Ovary (tissue), 9 donors: Measurements from ENCODE around the gene SPPL2A. TPM values are rescaled to one million over a fixed set of nuclear protein-coding genes. Genes with fewer than 3 reads are reported as not detected.

Experiments used
- DNase-seq, 5 donors: peaks; one replicate each; pipeline ENCODE4 v3.0.0-alpha.2; 2019 to 2020
- H3K27ac ChIP-seq, 2 donors: fragments of 200-600 bp; one replicate each; pipeline versions ENCODE4 v1.5.1 to v1.8.0; 2019 to 2022
- H3K27me3 ChIP-seq: fragments of 200-600 bp; one replicate; pipeline ENCODE4 v1.8.0; 2022
- H3K36me3 ChIP-seq: fragments of 200-600 bp; sonication (generic); one replicate; pipeline ENCODE4 v1.5.1; 2019
- H3K4me1 ChIP-seq: one replicate; pipeline ENCODE4 v1.8.1; 2013; ENCODE audit warnings: mild to moderate bottlenecking, moderate library complexity; ENCODE audit not compliant: insufficient read depth
- H3K4me3 ChIP-seq: fragments of 200-600 bp; sonication (generic); one replicate; pipeline ENCODE4 v1.5.1; 2017
- H3K9me3 ChIP-seq, 2 donors: fragments of 200-600 bp in 1 of 2; sonication (generic) in 1 of 2; one replicate each; pipeline versions ENCODE4 v1.5.1 to v1.8.1; 2013 to 2019; ENCODE audit warnings: mild to moderate bottlenecking in 1 of 2, moderate library complexity in 1 of 2
- EP300 ChIP-seq: sonication (generic); formaldehyde crosslinking; IDR thresholded peaks from one replicate; pipeline ENCODE4 v1.6.1; 2017; ENCODE audit warnings: antibody characterized with exemption
- POLR2A ChIP-seq: fragments of 450-650 bp; IDR thresholded peaks from one replicate; pipeline ENCODE4 v1.6.1; 2017; ENCODE audit warnings: antibody characterized with exemption, mild to moderate bottlenecking, moderate library complexity
- WGBS, 3 donors: extraction: QIAGEN DNeasy Blood & Tissue Kit in 1 of 3; methylation state at CpG; one replicate each; pipeline versions ENCODE4 v1.1.5 to v1.1.7; 2013 to 2017; 5-methylcytosine and 5-hydroxymethylcytosine counted together
- intact Hi-C, 4 donors: fragments of 100-400 bp; cut with DNase I; formaldehyde crosslinking; loops; one replicate each; pipeline versions ENCODE4 v1.11.0 to v1.15.1; 2022 to 2023
- polyA plus RNA-seq, 2 donors: library from polyadenylated mRNA; stranded (reverse); fragments of 200-250 nt in 1 of 2; fragments of 350-450 nt in 1 of 2; fragmentation: Illumina TruSeq in 1 of 2; extraction: RNeasy Lipid Tissue Mini Kit (QIAGEN cat#74804) in 1 of 2; gene quantifications; one replicate each; pipeline ENCODE4 v1.2.3, GENCODE V29; 2013 to 2014
- total RNA-seq, 7 donors: library from RNA; depleted of rRNA in 2 of 7; stranded (reverse); fragments of >200 nt in 2 of 7; fragmentation: NEBNext Ultra II Directional in 3 of 7; extraction: Animal tissue kit (Norgen Biotek cat#: 25700) in 3 of 7; gene quantifications; one replicate each; pipeline versions ENCODE4 v1.1.0 to v1.2.4, GENCODE V29; 2016 to 2023
- TF ChIP-seq, protein P1 (sequence below), 3 donors: fragments of 450-650 bp in 2 of 3; fragments of 200-600 bp in 1 of 3; IDR thresholded peaks; one replicate each; pipeline versions ENCODE4 v1.5.1 to v1.8.0; 2016 to 2022; ENCODE audit warnings: antibody characterized with exemption in 3 of 3, mild to moderate bottlenecking in 1 of 3
- donor health status: DM: no; HTN: no; CAD: no; lungs with moderate emphysema.
- donor health status: DM: no; HTN: no; CAD: no.
- donor health status: Bipolar disorder and iron deficiency.
- donor health status: DM: yes; HTN: yes; CAD: no.
- donor health status: DM: no; HTN: no; CAD: no.
- donor health status: DM: yes; HTN: yes; CAD: no.

Gene SPPL2A
- total and polyA plus RNA-seq, 9 donors = 15.4 to 97.2 (median 55.7) TPM

DNA sequence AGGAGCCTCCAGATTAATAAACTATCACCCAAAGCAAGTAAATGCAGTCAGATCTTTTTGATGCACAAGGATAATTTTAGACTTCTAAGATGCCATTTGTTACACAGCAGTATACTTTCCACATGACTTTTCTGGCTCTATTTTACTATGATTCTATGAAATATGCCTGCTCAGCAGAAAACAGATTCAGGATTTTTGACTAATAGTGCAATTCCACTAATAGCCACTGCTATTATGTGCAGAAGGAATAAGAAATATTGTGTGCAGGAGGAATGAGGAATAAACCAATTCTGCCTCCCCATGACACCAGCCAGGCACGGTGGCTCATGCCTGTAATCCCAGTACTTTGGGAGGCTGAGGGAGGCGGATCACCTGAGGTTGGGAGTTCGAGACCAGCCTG is 11.5 kb upstream of the SPPL2A start:
- 81 to 93% (median 85%) methylated on average over 3 of the region's 3 CpGs for WGBS, 3 donors
- TF ChIP-seq, protein P1, sequence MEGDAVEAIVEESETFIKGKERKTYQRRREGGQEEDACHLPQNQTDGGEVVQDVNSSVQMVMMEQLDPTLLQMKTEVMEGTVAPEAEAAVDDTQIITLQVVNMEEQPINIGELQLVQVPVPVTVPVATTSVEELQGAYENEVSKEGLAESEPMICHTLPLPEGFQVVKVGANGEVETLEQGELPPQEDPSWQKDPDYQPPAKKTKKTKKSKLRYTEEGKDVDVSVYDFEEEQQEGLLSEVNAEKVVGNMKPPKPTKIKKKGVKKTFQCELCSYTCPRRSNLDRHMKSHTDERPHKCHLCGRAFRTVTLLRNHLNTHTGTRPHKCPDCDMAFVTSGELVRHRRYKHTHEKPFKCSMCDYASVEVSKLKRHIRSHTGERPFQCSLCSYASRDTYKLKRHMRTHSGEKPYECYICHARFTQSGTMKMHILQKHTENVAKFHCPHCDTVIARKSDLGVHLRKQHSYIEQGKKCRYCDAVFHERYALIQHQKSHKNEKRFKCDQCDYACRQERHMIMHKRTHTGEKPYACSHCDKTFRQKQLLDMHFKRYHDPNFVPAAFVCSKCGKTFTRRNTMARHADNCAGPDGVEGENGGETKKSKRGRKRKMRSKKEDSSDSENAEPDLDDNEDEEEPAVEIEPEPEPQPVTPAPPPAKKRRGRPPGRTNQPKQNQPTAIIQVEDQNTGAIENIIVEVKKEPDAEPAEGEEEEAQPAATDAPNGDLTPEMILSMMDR (IDR thresholded peaks at IDR 0.05) = no peak
- TF ChIP-seq POLR2A = no peak
- no peak for TF ChIP-seq EP300
- DNase-seq = no peak
- H3K27ac ChIP-seq = no peak overlapping the region
- no peaks in the 10 kb centered on the region for H3K27me3 ChIP-seq
- intact Hi-C loops = no loop called here
- no peaks in the 10 kb centered on the region for H3K36me3 ChIP-seq
- H3K4me3 ChIP-seq = no peak overlapping the region
- H3K9me3 ChIP-seq = no peaks in the 10 kb centered on the region
- H3K4me1 ChIP-seq = no peaks in the 10 kb centered on the region

DNA sequence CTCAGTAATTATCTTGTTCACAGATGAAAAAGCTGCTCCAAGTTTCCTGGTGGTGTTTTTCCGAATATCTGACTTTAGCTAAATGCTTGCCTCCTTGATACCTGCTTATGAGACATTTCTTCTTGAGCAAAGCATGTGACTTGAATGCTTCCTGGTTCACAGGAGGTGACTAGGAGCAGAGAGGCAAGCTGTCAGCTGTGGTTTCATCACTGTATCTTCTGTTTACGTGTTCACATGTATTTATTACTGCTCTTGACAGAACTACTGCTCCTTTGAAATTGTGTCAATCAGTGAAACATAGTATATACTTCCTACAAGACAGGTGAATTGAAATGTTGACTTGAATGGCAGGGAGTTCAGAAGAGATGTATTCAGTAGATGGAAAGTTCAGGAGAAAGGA is 8.9 kb upstream of the SPPL2A start:
- no peaks in the 10 kb centered on the region for H3K9me3 ChIP-seq
- no peak overlapping the region for H3K4me3 ChIP-seq
- no peak for DNase-seq
- intact Hi-C loops = no loop called here
- no peaks in the 10 kb centered on the region for H3K36me3 ChIP-seq
- H3K27me3 ChIP-seq = no peaks in the 10 kb centered on the region
- 76 to 80% (median 79%) methylated on average over 2 of the region's 2 CpGs for WGBS, 3 donors
- TF ChIP-seq, protein P1 (IDR thresholded peaks at IDR 0.05) = no peak
- TF ChIP-seq EP300 (no peak), POLR2A (no peak)
- no peak overlapping the region for H3K27ac ChIP-seq
- H3K4me1 ChIP-seq = no peaks in the 10 kb centered on the region

DNA sequence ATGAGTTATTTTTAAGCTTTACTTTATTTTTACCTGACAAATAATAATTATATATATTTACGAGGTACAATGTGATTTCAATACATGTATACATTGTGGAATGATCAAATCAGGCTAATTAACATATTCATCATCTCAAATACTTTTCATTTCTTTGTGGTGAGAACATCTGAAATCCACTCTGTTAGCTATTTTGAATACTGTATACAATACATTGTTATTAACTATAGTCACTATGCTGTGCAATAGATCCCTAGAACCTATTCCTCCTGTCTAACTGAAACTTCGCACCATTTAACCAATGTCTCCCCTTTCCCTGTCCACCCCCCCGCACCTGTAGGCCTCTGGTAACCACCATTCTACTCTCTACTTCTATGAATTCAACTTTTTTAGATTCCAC is 7.9 kb upstream of the SPPL2A start:
- Histone ChIP-seq H3K9me3 (no peaks in the 10 kb centered on the region), H3K4me1 (no peaks in the 10 kb centered on the region), H3K27me3 (no peaks in the 10 kb centered on the region), H3K4me3 (no peak overlapping the region), H3K36me3 (no peaks in the 10 kb centered on the region), H3K27ac (no peak overlapping the region)
- 87 to 91% (median 88%) methylated on average over 3 of the region's 3 CpGs for WGBS, 3 donors
- TF ChIP-seq POLR2A = no peak
- TF ChIP-seq EP300 = no peak
- TF ChIP-seq, protein P1 (IDR thresholded peaks at IDR 0.05) = no peak
- intact Hi-C loops = no loop called here
- DNase-seq = no peak

DNA sequence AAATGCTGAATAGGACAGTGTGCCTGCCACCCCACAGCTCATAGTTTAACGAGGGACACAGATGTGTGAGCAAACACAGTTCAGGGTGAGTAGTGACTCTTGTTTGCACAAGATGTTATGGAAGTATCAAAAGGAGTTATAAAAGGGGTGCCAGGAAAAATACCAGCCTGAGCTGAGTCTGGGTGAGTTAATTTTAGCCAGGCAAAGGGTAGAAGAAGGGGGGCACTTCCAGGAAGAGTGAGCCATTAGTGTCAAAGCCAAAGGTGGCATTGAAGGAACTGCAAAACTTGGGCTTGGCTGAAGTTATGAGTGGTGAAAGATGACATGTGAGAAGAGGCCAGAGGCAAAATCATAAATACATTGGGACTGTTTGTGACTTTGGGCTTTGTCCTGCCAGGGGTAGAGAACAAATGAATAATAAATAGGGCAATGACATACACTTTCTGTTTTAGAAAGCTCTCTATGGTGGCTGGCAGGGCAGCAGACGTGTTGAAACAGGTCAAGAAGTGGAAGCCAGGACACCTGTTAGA is 1.9 kb upstream of the SPPL2A start:
- Histone ChIP-seq H3K27me3 (no peaks in the 10 kb centered on the region), H3K36me3 (no peaks in the 10 kb centered on the region), H3K4me3 (no peak overlapping the region), H3K4me1 (peaks cover 2% of the 10 kb centered on the region), H3K27ac (no peak overlapping the region), H3K9me3 (no peaks in the 10 kb centered on the region)
- TF ChIP-seq, protein P1 (IDR thresholded peaks at IDR 0.05) = no peak
- TF ChIP-seq EP300 (no peak), POLR2A (no peak)
- DNase-seq = no peak
- 34 to 44% (median 36%) methylated on average over 2 of the region's 2 CpGs for WGBS, 3 donors
- intact Hi-C loops = no loop called here
